Naive thymus-derived CD8-positive, alpha-beta T cell (primary cell): ENCODE data around the gene COL1A2. TPM values are rescaled to one million over a fixed set of nuclear protein-coding genes. Genes with fewer than 3 reads are reported as not detected.

ENCODE experiments used
- ATAC-seq, 2 donors: fragments of 150-1000 bp; cut with Tn5 transposase in 1 of 2; sonication (Bioruptor Pico), chemical (Tn5 transposase) in 1 of 2; 1 replicate in 1 of 2; 2 replicates in 1 of 2; pipeline ENCODE4 v1.10.0; 2021; ENCODE audit warnings: mild to moderate bottlenecking in 2 of 2, moderate library complexity in 2 of 2
- POLR2A ChIA-PET: fragments of 350-600 bp; sonication (Branson Sonifier 250); formaldehyde crosslinking; loops from one replicate; lab custom pipeline; 2021; ENCODE audit warnings: antibody characterized with exemption; lab: Charles Lee
- DNase-seq, 10 donors: peaks; one replicate each; pipeline versions ENCODE4 v3.0.0 to v3.0.0-alpha.2; 2020 to 2022
- H3K27ac Mint-ChIP-seq, 10 donors: one replicate each; pipeline ENCODE4 v1.8.0; 2020 to 2022; ENCODE audit warnings: mild to moderate bottlenecking in 10 of 10, mixed read lengths in 10 of 10, moderate library complexity in 4 of 10, inconsistent platforms in 1 of 10
- H3K27me3 Mint-ChIP-seq, 5 donors: one replicate each; pipeline ENCODE4 v1.8.0; 2021 to 2022; ENCODE audit warnings: mixed read lengths in 5 of 5
- H3K36me3 Mint-ChIP-seq, 3 donors: one replicate each; pipeline ENCODE4 v1.8.0; 2020 to 2022; ENCODE audit warnings: mixed read lengths in 3 of 3, mild to moderate bottlenecking in 2 of 3, inconsistent platforms in 1 of 3
- H3K4me1 Mint-ChIP-seq, 4 donors: one replicate each; pipeline ENCODE4 v1.8.0; 2021 to 2022; ENCODE audit warnings: mixed read lengths in 4 of 4
- H3K4me3 Mint-ChIP-seq, 10 donors: one replicate each; pipeline ENCODE4 v1.8.0; 2020 to 2022; ENCODE audit warnings: mild to moderate bottlenecking in 10 of 10, mixed read lengths in 10 of 10, moderate library complexity in 6 of 10, inconsistent platforms in 1 of 10
- H3K9me3 Mint-ChIP-seq, 9 donors: one replicate each; pipeline ENCODE4 v1.8.0; 2020 to 2022; ENCODE audit warnings: mixed read lengths in 9 of 9, mild to moderate bottlenecking in 3 of 9, inconsistent platforms in 1 of 9, moderate library complexity in 1 of 9
- polyA plus RNA-seq, 3 donors: library from polyadenylated mRNA; unstranded; fragments of 300-500 nt; fragmentation: Illumina TruSeq; gene quantifications; one replicate each; pipeline ENCODE4 v1.2.3, GENCODE V29; 2021
- total RNA-seq, 8 experiments: library from RNA in 2 of 8; stranded (reverse) in 2 of 8; gene quantifications; one replicate each; pipeline ENCODE4 v1.2.3 and lab custom pipeline; 2021 to 2026

Gene COL1A2
- total RNA-seq (not detected), polyA plus RNA-seq (not detected), total RNA-seq (lab: John Stamatoyannopoulos, UW) (0 to 0.06 (median 0) reads per million in 6 experiments)

DNA sequence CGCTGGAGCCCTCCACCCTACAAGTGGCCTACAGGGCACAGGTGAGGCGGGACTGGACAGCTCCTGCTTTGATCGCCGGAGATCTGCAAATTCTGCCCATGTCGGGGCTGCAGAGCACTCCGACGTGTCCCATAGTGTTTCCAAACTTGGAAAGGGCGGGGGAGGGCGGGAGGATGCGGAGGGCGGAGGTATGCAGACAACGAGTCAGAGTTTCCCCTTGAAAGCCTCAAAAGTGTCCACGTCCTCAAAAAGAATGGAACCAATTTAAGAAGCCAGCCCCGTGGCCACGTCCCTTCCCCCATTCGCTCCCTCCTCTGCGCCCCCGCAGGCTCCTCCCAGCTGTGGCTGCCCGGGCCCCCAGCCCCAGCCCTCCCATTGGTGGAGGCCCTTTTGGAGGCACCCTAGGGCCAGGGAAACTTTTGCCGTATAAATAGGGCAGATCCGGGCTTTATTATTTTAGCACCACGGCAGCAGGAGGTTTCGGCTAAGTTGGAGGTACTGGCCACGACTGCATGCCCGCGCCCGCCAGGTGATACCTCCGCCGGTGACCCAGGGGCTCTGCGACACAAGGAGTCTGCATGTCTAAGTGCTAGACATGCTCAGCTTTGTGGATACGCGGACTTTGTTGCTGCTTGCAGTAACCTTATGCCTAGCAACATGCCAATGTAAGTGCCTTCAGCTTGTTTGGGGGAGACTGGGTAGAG, at the start of gene COL1A2:
COL1A2 (plus strand) TSS at position 459 of the 704 bp plus-strand sequence; CDS start at position 596, 137 bp downstream.
- peaks cover 5 to 14% (median 11%) of the 10 kb centered on the region in 4 donors for H3K4me1 Mint-ChIP-seq
- DNase-seq (peak in 2 of 10 donors; percentile 5 to 28), ATAC-seq (peak; percentile 53 to 64)
- peaks cover 20 to 61% (median 43%) of the 10 kb centered on the region in 5 donors for H3K27me3 Mint-ChIP-seq
- POLR2A ChIA-PET, result no interaction called here
- H3K9me3 Mint-ChIP-seq, result peaks cover 0 to 12% (median 0%) of the 10 kb centered on the region in 9 donors
- peak within 1 kb of the TSS in 9 of 10 donors; percentile 19 to 88 (median 57) for H3K4me3 Mint-ChIP-seq
- peak within 1 kb of the TSS in 4 of 10 donors; percentile 29 to 56 (median 44) for H3K27ac Mint-ChIP-seq
- H3K36me3 Mint-ChIP-seq, result no peaks in the 10 kb centered on the region

DNA sequence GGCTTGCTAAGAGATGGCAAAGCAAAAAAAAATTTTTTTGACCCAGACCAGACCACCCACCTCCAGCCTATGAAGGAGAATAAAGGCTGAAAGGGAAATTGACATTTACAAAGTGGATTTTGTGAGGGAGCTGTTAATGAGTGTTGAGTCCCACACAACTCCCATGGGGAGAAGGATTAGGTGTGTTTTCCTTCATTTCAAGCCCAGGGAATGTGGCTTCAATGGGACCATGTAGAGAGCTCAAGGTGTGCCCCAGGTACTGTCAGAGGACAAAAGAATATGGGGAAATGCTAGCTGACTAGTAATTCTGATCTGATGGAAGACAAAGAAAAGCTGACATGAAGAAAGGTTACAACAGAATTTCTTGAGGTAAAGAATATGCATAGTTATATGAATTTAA, 48.8 kb upstream of the COL1A2 start:
- H3K9me3 Mint-ChIP-seq, result peaks cover 0 to 7% (median 0%) of the 10 kb centered on the region in 9 donors
- POLR2A ChIA-PET, result no interaction called here
- H3K27ac Mint-ChIP-seq, result no peak overlapping the region
- no peaks in the 10 kb centered on the region for H3K36me3 Mint-ChIP-seq
- DNase-seq, result no peak
- ATAC-seq, result no peak
- H3K4me1 Mint-ChIP-seq, result no peaks in the 10 kb centered on the region
- peaks cover 4 to 21% (median 5%) of the 10 kb centered on the region in 5 donors for H3K27me3 Mint-ChIP-seq
- no peak overlapping the region for H3K4me3 Mint-ChIP-seq

DNA sequence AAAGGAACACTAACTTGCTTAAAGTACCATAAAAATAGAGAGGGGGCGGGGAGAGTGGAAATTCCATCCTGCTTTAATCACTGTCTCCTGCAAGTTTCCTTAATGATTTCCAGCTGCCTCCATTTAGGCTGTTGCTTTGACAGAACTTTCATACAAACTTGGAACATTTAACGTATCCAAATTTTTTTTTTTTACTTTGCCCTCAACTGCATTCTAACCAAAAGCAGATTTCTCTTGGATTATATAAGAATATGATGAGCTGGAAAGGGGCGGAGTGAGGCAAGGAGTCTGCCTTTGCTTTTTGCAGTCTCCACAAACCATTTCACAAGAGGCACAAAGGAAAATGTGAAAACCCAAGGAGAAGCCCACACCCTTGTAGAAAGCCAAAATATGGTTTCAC, 46.6 kb upstream of the COL1A2 start:
- POLR2A ChIA-PET, result no interaction called here
- Mint-ChIP-seq H3K4me3 (no peak overlapping the region), H3K9me3 (peaks cover 0 to 1% (median 0%) of the 10 kb centered on the region in 9 donors), H3K4me1 (peaks cover 0 to 4% (median 0%) of the 10 kb centered on the region in 4 donors), H3K27ac (no peak overlapping the region), H3K27me3 (peaks cover 4 to 19% (median 5%) of the 10 kb centered on the region in 5 donors), H3K36me3 (no peaks in the 10 kb centered on the region)
- ATAC-seq, result no peak
- no peak for DNase-seq

DNA sequence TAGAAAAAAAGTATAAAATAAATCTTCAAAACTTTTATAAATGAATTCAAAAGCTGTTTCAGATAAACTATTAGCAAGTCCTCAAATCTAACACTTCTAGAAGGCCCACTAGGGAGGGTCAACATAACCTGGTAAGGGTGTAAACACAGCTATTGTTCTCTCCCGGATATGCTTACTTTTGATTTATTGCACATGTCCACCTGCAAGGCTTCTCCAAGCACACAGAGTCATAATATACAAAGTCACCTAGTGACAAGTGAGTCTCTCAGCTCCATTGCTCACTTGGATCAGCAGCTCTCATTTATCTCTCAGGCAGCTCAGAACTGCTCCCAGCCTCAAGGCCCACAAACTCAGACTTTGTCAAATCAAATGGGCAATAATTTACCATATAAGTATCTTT, 44.0 kb upstream of the COL1A2 start:
- Mint-ChIP-seq H3K4me3 (no peak overlapping the region), H3K27me3 (peaks cover 5 to 25% (median 8%) of the 10 kb centered on the region in 5 donors), H3K36me3 (no peaks in the 10 kb centered on the region), H3K27ac (peak overlapping the region in 1 of 10 donors; percentile 22), H3K9me3 (peaks cover 0 to 4% (median 0%) of the 10 kb centered on the region in 9 donors), H3K4me1 (peaks cover 0 to 4% (median 0%) of the 10 kb centered on the region in 4 donors)
- DNase-seq, result no peak
- POLR2A ChIA-PET, result no interaction called here
- no peak for ATAC-seq

DNA sequence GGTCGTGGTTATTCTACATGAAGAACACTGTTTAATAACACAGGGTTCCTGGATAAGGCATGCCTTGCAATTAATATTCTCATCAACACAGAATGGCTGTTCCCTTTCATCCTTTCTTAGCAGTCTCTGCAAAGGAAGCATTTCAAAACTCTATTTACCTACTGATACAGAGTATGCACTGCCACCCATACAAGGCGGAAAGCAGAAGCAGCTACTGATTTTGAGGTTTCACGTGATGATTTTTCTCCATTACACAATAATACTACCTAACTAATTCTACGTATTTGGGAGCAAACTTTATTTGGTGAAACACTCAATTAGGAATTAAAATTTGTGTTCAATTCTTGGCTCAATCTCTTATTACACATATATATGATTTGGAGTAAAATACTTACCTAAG, 43.0 kb upstream of the COL1A2 start:
- Mint-ChIP-seq H3K27ac (no peak overlapping the region), H3K4me1 (peaks cover 0 to 4% (median 0%) of the 10 kb centered on the region in 4 donors), H3K4me3 (no peak overlapping the region), H3K9me3 (peaks cover 0 to 6% (median 0%) of the 10 kb centered on the region in 9 donors), H3K36me3 (no peaks in the 10 kb centered on the region), H3K27me3 (peaks cover 5 to 32% (median 10%) of the 10 kb centered on the region in 5 donors)
- POLR2A ChIA-PET, result no interaction called here
- DNase-seq (no peak), ATAC-seq (no peak)

DNA sequence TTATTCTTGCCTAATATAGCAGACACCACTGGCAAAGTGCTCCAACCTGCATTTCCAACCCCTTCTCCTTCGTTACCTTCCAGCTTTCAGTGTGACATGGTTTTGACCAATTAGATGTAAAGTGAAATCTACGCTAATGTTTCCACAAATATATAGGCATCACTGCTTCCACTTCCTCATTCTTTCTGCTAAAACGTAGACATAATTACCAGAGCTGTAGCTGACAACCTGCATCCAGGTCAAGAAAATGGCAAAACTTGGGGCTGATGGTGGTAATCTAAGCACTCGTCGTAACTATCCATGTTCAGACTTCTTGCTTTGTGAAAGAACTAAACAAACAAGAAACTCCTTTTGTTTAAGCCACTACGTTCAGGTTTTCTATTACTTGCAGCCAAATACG, 41.8 kb upstream of the COL1A2 start:
- Mint-ChIP-seq H3K27me3 (peaks cover 5 to 28% (median 8%) of the 10 kb centered on the region in 5 donors), H3K36me3 (no peaks in the 10 kb centered on the region), H3K27ac (no peak overlapping the region), H3K4me3 (no peak overlapping the region), H3K4me1 (peaks cover 0 to 4% (median 0%) of the 10 kb centered on the region in 4 donors), H3K9me3 (peaks cover 0 to 6% (median 0%) of the 10 kb centered on the region in 9 donors)
- POLR2A ChIA-PET, result no interaction called here
- DNase-seq (no peak), ATAC-seq (no peak)

DNA sequence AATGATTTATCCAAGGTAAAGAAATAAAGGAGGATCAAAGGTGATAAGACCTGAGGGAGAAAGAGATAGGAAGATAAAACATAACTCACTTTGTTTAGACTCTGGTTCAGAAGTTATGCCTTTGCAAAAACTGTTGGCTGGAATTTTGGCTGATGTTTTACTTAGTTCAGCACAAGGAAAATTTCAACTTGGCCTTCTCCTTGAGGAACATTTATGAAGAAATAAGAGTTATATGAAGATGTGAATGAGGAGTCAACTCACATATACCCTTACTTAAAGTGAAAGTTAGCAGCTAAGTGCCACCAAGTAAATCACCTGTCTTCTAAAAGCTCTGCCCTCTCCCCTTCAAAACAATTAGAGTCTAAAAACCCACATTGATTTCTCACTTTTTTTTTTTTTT, 39.7 kb upstream of the COL1A2 start:
- H3K27me3 Mint-ChIP-seq, result peaks cover 5 to 26% (median 8%) of the 10 kb centered on the region in 5 donors
- peaks cover 0 to 6% (median 0%) of the 10 kb centered on the region in 9 donors for H3K9me3 Mint-ChIP-seq
- H3K4me3 Mint-ChIP-seq, result no peak overlapping the region
- peaks cover 0 to 4% (median 0%) of the 10 kb centered on the region in 4 donors for H3K4me1 Mint-ChIP-seq
- POLR2A ChIA-PET, result no interaction called here
- DNase-seq, result no peak
- H3K27ac Mint-ChIP-seq, result no peak overlapping the region
- no peaks in the 10 kb centered on the region for H3K36me3 Mint-ChIP-seq
- ATAC-seq, result no peak

DNA sequence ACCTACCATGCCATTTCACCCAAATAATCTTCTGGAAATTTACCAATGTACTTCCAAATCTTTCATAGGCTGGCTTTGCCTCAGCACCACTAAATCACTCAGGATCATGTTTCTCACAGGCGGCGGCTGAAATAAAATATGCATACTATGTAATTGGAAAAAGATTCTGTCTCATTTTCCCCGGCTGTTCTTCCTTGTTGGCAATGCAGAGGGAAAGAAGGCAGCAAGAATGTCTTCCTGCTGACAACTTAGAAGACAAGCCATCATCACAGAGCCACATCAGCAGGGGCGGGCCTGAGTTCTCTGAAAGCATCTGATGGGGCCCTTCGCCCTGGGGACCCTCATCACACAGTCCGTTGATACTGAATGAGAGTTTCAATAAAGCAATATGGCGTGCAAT, 39.2 kb upstream of the COL1A2 start:
- Mint-ChIP-seq H3K27ac (no peak overlapping the region), H3K4me1 (peaks cover 0 to 4% (median 0%) of the 10 kb centered on the region in 4 donors), H3K27me3 (peaks cover 5 to 26% (median 8%) of the 10 kb centered on the region in 5 donors), H3K4me3 (no peak overlapping the region), H3K9me3 (peaks cover 0 to 6% (median 0%) of the 10 kb centered on the region in 9 donors), H3K36me3 (no peaks in the 10 kb centered on the region)
- POLR2A ChIA-PET, result no interaction called here
- ATAC-seq, result no peak
- no peak for DNase-seq

DNA sequence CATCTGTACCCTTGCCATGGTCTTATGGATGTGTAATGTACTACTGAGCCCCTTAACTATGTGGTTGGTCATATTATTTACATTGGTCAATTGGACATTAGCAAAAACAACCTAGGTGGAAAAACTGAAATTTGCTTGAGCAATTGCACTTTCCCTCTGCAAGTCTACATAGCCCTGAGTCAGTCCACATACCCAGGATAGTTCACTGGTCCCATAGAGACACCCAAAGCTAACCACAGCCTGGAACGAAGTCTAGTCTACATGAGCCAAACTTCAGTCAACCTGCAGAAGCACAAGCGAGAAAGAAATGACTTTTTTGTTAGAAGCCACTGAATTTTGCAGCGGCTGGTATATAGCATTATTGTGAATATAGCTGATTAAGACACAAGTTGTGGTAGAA, 37.6 kb upstream of the COL1A2 start:
- H3K27me3 Mint-ChIP-seq, result peaks cover 5 to 26% (median 8%) of the 10 kb centered on the region in 5 donors
- POLR2A ChIA-PET, result no interaction called here
- H3K4me1 Mint-ChIP-seq, result peaks cover 0 to 4% (median 0%) of the 10 kb centered on the region in 4 donors
- no peak for DNase-seq
- H3K9me3 Mint-ChIP-seq, result peaks cover 0 to 7% (median 1%) of the 10 kb centered on the region in 9 donors
- no peaks in the 10 kb centered on the region for H3K36me3 Mint-ChIP-seq
- no peak overlapping the region for H3K4me3 Mint-ChIP-seq
- ATAC-seq, result no peak
- no peak overlapping the region for H3K27ac Mint-ChIP-seq

DNA sequence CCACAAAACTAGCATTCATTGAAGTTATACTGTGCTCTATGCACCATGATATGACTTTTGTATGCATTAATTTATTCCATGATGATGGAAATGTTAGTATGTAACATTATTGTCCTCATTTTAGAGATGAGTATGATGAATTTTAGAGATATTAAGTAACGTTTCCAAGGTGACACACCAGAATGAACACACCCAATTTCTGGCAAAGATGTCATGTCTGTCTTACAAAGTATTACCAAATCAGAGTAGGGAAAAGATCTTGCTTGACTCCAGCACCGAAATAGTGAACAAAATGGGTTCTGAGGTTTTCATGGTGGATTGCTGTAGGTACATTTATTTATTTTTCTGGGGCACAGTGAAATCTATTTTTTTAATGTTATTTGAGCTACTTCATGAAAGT, 33.8 kb upstream of the COL1A2 start:
- peaks cover 0 to 11% (median 4%) of the 10 kb centered on the region in 9 donors for H3K9me3 Mint-ChIP-seq
- no peak for ATAC-seq
- no peaks in the 10 kb centered on the region for H3K36me3 Mint-ChIP-seq

DNA sequence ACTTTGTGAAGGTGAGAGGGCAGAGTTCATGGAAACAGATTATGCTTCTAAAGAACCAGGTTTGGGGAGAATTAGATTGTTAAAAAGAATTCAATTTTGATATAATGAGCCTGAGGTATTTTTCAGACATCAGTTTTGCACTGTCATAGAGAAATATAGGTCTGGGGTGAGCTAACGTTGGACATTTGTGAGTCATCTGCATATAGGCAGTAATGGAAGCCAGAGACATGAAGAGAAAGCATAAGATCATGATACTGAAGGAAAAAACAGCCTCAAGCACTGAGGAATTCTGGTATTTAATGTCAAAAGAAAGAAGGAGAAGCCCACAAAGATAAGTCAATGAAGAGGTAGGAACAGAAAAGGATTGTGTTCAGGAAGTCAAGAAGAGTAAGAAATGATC, 32.4 kb upstream of the COL1A2 start:
- Mint-ChIP-seq H3K27ac (no peak overlapping the region), H3K4me3 (no peak overlapping the region), H3K4me1 (no peaks in the 10 kb centered on the region), H3K9me3 (peaks cover 0 to 11% (median 4%) of the 10 kb centered on the region in 9 donors), H3K36me3 (no peaks in the 10 kb centered on the region), H3K27me3 (peaks cover 0 to 16% (median 5%) of the 10 kb centered on the region in 5 donors)
- POLR2A ChIA-PET, result no interaction called here
- DNase-seq (no peak), ATAC-seq (no peak)

More for the DNA sequence above, 33.8 kb upstream of the COL1A2 start:
- Mint-ChIP-seq H3K4me1 (no peaks in the 10 kb centered on the region), H3K27ac (no peak overlapping the region), H3K4me3 (no peak overlapping the region), H3K27me3 (peaks cover 2 to 25% (median 6%) of the 10 kb centered on the region in 5 donors)
- POLR2A ChIA-PET, result no interaction called here
- DNase-seq, result no peak

DNA sequence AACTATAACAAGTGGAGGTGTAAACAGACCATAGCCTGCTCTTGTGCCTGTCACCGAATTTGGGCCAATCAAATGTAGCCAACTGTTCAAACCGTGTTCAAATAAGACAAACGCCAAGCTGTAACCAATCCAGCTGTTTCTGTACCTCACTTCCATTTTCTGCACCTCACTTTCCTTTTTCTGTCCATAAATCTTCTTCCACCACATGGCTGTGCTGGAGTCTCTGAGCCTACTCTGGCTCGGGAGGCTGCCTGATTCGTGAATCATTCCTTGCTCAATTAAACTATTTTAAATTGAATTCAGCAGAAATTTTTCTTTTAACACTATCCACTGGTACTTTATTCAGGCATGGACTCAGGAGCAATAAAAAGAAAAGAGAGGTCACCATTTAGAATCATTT, 29.9 kb upstream of the COL1A2 start:
- H3K4me3 Mint-ChIP-seq, result no peak overlapping the region
- peaks cover 0 to 11% (median 0%) of the 10 kb centered on the region in 9 donors for H3K9me3 Mint-ChIP-seq
- POLR2A ChIA-PET, result no interaction called here
- DNase-seq (no peak), ATAC-seq (no peak)
- H3K4me1 Mint-ChIP-seq, result no peaks in the 10 kb centered on the region
- no peak overlapping the region for H3K27ac Mint-ChIP-seq
- H3K36me3 Mint-ChIP-seq, result no peaks in the 10 kb centered on the region
- H3K27me3 Mint-ChIP-seq, result peaks cover 0 to 11% (median 5%) of the 10 kb centered on the region in 5 donors

DNA sequence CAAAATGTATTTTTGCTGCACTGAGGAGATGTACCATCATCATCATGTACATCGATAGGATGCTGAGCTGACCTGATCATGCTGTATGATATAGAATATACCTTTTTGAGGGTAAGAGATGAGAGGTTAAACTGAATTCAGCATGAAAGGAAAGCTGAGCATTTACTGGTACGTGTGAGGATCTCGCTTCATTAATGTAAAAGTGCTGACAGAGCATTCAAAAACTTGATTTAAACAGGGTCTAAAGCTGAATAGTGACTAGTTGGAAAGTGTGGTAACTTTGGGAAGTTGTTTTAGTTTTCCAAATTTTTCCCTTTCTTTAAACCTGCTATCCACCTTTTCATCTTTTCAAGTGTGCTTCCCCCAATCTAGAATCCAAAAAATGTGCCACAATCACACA, 28.5 kb upstream of the COL1A2 start:
- Mint-ChIP-seq H3K27me3 (peaks cover 0 to 11% (median 5%) of the 10 kb centered on the region in 5 donors), H3K9me3 (peaks cover 0 to 11% (median 0%) of the 10 kb centered on the region in 9 donors)
- POLR2A ChIA-PET, result no interaction called here

More for the DNA sequence above, 28.5 kb upstream of the COL1A2 start:
- no peak overlapping the region for H3K4me3 Mint-ChIP-seq
- H3K36me3 Mint-ChIP-seq, result no peaks in the 10 kb centered on the region
- no peak overlapping the region for H3K27ac Mint-ChIP-seq
- ATAC-seq (no peak), DNase-seq (no peak)
- H3K4me1 Mint-ChIP-seq, result no peaks in the 10 kb centered on the region
